GM18517 (cell line): ENCODE results near the gene TMEM255B.

Source experiments
- ATAC-seq: cut with Tn5 transposase; IDR thresholded peaks from one replicate; pipeline ENCODE4 v1.9.1; 2021; ENCODE audit warnings: mild to moderate bottlenecking, moderate library complexity; ENCODE audit not compliant: unreplicated experiment

Gene TMEM255B

DNA sequence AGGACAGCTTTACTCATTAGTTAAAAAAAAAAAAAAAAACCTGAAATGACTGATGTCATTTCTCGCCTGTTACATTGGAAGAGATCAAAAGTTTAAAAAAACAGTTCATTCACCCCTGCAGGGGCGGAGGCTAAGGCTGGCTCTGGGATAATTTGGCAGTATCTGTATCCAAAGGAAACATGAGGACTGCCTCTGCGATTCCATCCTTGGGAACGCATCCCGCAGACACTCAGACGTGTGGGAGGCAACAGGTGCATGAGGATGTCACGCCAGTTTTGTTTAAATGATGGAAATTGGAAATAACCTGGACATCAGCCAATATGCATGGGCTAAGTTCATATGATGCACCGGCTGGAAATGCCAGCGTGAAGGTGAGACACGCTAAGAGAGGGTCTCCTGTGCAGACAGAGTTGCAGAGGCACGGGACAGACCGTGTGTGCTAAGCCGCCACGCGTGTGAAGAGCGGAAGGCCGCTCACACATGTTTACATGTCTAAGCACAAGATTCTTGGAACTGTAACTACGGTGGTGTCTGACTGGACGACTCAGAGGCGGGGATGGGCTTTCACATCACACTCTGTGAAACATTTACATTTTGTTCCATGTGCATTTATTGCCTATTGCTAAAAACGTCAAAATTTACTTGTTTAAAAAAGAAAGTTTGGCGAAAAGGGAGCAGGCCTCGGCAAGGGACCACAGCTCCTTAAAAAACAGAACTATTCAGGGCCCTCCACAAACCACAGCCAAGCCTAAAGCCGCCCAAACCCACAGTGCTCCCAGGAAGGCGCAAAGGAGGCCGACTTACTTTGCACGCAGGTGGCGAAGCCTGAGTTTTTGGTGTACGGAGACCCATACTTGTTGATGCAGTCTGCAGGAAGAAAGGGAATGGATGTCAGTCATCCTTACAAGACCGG is 87.0 kb downstream of the TMEM255B start:
- ATAC-seq, result no peak

DNA sequence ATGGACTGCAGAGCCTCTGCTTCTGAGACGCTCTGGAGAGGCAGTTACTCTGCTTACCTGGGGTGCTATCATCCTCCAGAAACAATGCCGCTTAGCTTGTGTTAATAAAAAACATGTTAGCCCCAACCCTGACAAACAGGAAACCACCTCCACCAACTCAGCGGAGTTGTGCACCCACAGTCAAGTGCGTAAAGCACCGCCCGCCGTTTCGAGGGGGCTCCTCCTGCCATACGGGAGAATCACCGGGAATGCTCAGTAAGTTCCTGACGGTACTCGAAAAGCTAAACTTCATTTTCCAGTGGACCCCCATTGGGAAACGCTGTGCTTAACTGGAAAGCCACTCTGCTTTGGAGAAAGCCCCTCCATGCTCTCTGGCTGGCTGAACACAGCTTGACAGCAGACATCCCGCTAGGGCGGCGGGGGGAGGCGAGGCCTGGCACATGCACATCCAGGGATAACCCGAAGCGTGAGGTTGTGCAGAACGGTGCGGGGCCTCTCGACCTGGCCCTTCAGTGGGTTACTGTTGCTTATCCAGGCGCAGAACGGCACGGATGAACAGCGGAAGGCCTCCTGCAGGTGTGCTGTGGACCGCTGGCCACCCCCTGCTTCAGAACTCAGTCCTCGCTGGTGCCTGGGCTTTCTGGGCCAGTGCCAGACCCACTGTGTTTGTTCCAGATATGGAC is 87.8 kb downstream of the TMEM255B start:
- no peak for ATAC-seq

DNA sequence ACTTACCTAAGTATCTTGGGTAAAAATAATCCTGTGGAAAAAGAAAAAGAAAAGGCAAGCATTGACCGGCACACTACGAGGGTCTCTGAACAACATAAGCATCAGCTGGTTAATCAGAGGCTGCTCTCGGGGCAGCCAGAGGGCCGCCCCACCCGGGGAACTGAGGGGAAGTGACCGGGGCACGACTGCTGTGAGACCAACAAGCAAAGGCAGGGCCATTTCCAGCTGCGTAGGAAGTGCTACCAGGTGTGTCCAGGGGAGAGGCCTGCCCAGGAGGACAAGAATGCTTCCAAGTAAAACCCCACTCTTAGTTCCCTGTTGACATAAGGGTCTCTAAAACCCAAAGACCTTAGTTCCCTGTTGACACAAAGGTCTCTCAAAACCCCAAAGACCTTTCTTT is 89.0 kb downstream of the TMEM255B start:
- ATAC-seq, result no peak

DNA sequence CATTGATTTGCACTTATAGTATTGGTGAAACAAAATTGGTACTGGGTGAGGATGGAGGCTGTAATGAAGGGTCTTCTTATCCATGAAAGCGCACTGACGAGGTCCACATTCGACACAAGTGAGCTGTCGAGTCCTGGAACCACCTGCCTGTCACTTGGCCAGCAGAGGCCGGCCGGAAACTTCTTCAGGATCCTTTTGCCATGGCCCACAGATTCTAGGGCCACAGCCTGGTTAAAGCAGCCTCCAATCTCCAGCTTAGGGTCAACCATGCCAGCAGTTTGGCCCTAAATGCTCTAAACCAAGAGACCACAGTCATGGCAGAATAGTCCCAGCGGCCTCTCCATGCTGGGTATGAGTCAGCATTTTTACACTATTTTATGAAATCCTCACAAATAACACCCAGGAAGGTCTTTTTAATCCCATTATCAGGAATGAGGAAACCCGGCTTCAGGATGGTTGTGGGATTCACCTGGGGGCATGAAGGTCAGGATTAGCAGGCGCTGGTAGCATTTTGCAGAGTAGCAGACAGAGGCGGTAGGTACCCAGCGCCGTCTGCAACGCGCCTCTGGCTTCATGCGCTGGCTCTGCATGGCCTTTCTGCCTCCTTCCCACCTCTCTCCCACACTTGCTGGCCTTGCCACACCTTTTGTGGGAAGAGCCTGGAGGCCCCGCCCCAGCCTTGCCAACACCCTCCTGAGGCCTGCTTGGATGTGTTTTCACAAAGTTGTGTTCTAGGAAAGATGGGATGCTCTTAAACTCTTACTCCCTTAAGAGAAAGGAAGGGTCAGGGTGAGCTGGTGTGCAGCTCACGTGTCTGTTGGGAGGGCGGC is 89.6 kb downstream of the TMEM255B start:
- ATAC-seq, result no peak

DNA sequence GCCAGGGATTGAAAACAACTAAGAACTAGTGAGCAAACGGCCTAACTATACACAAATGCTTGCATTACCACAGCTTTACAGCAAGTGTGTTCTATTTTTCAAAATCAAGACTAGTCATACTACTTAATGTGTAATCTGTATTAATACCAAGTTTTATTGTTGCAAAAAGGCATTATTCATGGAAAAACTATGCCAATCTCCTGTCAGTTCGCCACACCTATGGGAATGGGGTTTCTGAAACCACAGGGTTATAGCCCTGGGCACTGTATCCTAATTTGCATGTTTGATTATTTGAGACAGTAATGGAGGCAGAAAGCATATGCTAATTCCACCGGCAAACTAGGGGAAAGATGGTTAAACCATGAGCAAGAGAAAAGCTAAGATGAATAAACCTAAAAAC is 90.5 kb downstream of the TMEM255B start:
- ATAC-seq, result no peak

DNA sequence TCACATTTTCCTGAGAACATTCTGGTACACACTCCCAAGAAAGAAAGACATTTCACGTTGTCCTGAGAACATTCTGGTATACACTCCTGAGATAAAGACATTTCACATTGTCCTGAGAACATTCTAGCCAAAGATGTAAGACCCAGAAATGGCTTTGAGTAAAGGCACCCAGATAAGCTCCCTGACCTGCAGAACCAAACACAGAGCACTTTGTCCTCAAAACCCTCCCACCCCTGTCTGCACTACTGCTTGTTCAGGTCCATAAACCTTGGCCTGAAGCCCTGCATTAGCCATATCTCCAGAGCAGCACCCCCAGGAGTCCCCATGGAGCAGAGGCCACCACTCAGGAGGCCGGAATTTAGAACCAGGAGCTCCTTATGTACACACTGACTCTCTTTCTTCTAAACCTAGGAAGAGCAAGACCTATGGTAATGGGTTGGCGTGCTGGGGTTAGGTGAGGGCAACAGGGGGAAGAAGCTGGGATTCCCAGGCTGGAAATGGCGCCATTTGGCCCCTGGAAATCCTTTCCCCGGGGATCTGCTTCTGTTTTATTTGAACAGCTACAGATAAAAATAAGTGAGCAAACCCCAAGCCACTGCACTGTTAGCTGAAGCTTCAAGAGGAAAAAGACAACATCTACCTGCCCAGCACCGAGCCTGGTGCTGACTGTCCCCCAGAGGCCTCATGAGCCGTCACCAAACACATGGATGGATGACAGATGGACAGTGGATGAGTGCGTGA is 91.1 kb downstream of the TMEM255B start:
- no peak for ATAC-seq

GRCh38 chr13:113850722-113851479 is 91.9 kb downstream of the TMEM255B start:
- no peak for ATAC-seq

GRCh38 chr13:113851480-113851803 is 92.4 kb downstream of the TMEM255B start:
- ATAC-seq, result no peak

DNA sequence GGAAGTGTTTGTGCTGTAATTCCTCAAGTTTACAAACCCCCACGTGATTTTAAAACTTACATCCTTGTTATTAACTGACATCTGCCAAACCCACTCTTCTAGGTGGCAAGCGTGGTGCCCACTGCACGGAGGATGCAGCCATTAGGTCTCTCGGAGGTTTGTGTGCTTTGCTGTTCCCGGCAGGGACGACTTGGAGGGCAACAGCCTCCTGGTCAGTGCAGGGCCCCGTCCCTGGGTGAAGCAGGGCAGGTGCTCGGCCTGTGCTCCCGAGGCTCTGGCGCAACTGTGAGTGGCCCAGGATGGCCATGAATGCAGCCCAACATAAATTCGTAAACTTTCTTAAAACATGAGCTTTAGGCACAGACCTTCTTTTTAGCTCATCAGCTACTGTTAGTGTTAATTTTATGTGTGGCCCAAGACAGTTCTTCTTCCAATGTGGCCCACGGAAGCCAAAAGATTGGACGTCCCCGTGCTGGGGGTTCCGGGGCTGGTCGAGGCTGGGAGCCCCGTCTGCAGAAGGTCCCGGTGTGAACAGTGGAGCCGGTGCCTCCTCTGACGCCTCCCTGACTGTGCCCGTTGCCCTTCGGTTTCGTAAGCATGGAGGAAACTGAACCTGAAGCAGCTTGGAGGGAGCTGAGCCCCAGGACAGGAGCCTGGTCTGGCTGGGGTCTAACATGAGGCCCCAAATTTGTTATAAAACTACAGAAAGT is 93.0 kb downstream of the TMEM255B start:
- no peak for ATAC-seq

DNA sequence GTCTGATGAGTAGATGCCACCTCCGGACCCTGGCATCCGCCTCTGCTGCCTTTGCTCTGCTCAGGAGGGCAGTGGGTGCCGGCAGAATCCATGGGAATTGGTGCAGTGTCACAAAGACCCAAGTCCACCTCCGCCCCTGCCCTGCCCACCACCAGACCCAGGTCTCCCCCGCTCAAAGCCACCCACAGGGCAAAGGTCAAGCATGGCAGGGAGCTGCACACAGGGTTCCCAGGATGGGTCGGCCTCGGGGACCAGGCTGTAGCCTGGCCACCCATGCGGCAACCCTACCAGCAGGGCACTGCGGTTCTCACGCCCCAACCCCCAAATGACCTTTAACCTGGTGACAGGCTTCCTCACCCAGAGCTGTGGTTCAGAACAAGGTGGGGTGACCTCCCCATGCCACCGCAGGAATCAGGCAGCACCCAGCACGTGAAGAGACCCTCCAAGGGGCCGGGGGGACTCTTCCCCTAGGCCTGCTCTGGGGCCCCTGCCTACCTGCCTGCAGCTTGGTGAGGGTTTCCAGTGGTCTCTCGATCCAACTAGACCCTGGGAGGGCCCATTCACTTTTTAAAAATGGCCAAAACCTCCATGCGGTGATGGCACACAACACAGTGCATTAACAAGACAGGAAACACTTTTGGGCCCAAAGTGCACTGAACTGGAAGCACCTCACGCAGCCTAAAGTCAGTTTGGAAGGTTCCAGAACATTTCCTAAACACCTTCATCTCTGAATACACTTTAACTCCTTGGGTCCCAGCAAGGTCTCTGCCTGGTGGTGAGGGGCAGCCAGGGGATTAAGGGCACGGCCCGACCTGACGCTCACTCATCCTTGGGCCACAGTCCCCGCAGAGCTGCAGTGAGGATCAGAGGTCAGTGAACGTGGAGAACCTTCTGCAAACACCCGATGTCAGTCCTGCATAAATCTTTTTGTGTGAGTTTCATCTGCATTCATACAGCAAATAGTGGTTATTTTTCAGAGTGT is 93.8 kb downstream of the TMEM255B start:
- ATAC-seq, result no peak

GRCh38 chr13:113853518-113854237 is 94.7 kb downstream of the TMEM255B start:
- no peak for ATAC-seq

DNA sequence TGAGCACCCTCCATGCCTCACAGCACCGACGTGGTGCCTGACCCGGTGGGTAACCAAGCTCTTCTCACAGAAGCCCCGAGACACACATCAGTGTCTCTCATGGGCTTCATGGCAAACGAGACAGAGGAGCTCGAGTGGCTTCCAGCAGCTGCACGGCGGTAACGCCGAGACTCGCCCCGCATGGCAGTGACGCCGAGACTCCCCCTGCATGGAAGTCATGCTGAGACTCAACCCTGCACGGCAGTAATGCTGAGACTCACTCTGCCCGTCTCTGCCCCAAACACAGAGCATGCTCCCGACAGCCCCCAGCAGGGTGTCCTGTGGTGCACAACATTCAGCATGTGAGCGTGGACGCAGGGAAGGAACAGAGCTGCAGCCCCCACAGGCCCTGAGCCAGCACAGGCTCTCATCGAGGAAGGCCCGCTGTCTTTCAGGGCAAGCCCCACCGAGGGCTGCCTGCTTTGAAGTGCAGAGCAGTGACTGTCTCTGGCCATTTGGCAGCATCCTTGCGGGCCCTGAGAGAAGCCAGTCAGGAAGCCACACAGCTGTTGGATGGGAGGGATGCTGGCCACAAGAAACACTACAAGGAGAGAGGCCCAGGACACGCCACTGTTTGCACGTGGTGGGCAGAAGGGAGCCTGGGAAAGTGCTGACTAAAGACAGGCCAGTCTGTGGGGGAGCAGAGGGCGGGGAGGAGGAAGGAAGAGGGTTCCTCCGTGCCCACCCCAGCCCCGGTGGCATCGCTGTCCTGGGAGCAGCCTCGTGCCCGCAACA is 95.4 kb downstream of the TMEM255B start:
- no peak for ATAC-seq

DNA sequence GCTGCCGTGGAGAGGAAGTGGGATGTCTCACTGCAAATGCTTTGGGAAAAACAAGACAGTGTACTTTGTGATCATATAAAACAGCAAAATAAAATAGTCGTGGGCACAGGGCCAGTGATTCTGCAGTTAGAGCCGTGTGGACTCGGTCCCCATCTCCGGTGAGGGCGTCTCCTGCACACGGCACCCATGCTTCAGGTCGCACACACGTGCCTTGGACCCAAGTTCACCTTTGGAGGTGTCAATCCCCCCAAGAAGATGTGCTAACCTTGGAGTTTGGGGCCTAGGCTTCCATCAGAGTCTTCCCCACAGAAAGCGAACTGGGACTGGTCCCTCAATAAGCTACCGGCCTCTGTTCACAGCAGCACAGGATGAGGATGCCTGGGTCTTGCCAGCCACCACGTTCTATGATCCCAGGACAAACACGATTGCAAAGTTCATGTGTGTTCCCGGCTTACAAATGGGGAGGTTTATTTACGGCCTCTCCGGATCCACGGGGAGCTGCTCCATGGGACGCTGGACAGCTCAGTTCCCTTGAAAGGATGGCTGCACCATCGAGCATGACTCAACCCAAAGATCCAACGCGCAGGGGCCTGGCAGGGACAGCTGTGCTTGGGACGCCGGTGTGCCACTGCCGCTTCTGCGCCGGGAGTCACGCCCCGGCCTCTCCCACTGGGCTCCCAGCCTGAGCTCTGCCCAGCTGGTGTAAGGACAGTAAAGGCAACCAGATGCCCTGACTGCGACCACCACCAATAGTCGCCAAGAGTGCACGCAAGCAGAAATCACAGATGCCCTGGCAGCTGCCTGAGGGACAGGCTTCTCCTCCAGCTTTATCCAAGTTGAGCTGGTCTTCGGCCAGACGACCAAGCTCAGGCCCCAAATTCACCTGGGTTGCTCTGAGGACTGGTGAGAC is 96.2 kb downstream of the TMEM255B start:
- ATAC-seq, result no peak

- no peak for ATAC-seq
Observed at GRCh38 chr13:113855931-113856715, 97.1 kb downstream of the TMEM255B start.

GRCh38 chr13:113856716-113857065 is 97.7 kb downstream of the TMEM255B start:
- no peak for ATAC-seq
